ENCODE results near the gene GRB2. TPM values are rescaled to one million over a fixed set of nuclear protein-coding genes. Genes with fewer than 3 reads are reported as not detected.
"Not testable (repeated sequence)": the region's sequence is repeated elsewhere in the genome, so short reads cannot be mapped to it uniquely, and the experiment has no call there.

The GRB2 gene
- total RNA-seq (100 to 1,000 TPM in 1 of 2 donors, 10 to 100 TPM in 1; 96.8 to 106 TPM), polyA plus RNA-seq (10 to 100 TPM; 36.6 to 38.2 TPM)
- long read RNA-seq, donor 1, transcript GRB2-202 (6 exons, 3,248 nt): major isoform, 153 of 252 reads
- long read RNA-seq, donor 1, transcript GRB2-205 (5 exons, 3,182 nt): minor isoform, 43 of 252 reads
- long read RNA-seq, donor 1, partial matches to known transcripts: 3 of 252 reads
- long read RNA-seq, donor 1, other reads (novel, unspliced or antisense): 52 of 252 reads
- long read RNA-seq, donor 2, transcript GRB2-202 (6 exons, 3,248 nt): major isoform, 49 of 87 reads
- long read RNA-seq, donor 2, partial matches to known transcripts: 8 of 87 reads
- long read RNA-seq, donor 2, other reads (novel, unspliced or antisense): 30 of 87 reads

DNA sequence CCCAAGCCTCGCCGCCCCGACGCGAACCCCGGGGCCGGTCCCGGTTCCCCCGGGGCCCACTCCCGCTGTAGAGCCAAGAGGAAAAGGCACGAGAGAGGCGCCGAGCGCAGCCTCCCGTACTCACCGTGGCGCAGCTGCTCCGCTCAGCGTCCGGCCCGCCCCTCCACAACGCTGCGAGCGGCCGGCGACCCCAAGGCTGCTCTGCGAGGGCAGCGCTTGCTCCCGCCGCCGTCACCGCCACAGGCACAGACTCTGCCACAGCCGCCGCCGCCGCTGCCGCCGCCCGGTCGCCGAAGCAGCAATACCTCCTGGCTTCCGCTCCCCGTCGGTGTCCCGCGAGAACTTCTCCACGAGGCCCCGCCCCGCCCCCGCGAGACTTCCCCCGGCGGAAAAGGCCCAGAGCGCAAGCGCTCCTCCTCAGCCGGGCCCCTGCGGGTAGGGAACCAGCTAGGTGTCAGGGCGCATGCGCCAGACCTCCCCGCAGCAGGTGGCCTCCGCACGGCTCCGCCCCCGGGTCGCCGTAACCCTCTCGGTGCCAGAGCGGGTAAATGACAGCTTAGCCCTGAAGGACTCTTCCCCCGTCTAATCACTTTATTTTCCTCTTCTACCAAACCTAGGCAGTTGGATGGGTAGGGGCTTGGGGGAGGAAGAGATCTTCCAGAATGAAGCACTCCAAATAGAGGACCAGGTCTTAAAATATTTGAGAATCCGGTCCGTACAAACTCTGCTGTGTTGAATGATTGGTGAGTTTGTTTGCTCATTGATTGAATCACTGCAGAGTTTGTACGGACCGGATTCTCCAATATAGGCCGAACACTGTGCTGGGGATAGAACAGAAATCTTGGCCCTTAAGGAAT, at the start of gene GRB2:
Gene GRB2 (minus strand): TSS at position 314 of the 857 bp plus-strand sequence. CDS start 12,050 bp downstream, outside the sequence.
- H3K4me1 ChIP-seq (ENCODE audit: control insufficient read depth in 1 of 2, insufficient read depth in 2 of 2, low read length in 2 of 2): peaks cover 0 to 3% of the 10 kb centered on the region in 2 donors
- DNase-seq: peak; percentile 100
- 0 to 1% methylated on average over 56 to 74 of the region's 74 CpGs for WGBS, 2 donors

DNA sequence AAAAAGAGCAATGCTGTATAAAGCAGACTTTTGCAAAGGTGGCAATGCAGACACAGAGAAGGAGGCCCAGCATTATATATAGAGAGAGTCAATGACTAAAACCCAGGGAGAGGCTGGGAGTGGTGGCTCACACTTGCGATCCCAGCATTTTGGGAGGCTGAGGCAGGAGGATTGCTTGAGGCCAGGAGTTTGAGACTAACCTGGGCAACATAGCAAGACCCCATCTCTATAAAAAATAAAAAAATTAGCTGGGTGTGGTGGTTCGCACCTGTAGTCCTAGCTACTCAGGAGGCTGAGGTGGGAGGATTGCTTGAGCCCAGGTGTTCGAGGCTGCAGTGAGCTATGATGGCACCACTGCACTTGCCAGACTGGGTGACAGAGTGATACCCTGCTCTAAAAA, 49.2 kb upstream of the GRB2 start:
- H3K4me3 ChIP-seq (ENCODE audit: low read length in 2 of 2); H3K36me3 ChIP-seq (ENCODE audit: control insufficient read depth in 1 of 2, insufficient read depth in 2 of 2, low read length in 1 of 2); H3K4me1 ChIP-seq (ENCODE audit: control insufficient read depth in 1 of 2, insufficient read depth in 2 of 2, low read length in 2 of 2); ATAC-seq (ENCODE audit: low FRiP score); H3K9me3 ChIP-seq (ENCODE audit: control insufficient read depth, low read length); intact Hi-C loops (cut with DNase I); H3K27me3 ChIP-seq (ENCODE audit: control insufficient read depth in 1 of 2, insufficient read depth in 2 of 2, low read length in 1 of 2); DNase-seq; H3K27ac ChIP-seq (ENCODE audit: low read depth in 1 of 2, low read length in 2 of 2): not testable (repeated sequence)
- WGBS, 2 donors: 96 to 99% methylated on average over 3 of the region's 3 CpGs

More for the DNA sequence above, at the start of gene GRB2:
- intact Hi-C loops (cut with DNase I): loop anchor here (2.0 kb wide), 1 partner anchor 83 kb away; no protein-coding TSS in a partner anchor
- no peaks in the 10 kb centered on the region for H3K27me3 ChIP-seq (ENCODE audit: control insufficient read depth in 1 of 2, insufficient read depth in 2 of 2, low read length in 1 of 2)
- peak; percentile 99 for ATAC-seq (ENCODE audit: low FRiP score)
- peak within 1 kb of the TSS; percentile 9 to 92 for H3K27ac ChIP-seq (ENCODE audit: low read depth in 1 of 2, low read length in 2 of 2)
- H3K9me3 ChIP-seq (ENCODE audit: control insufficient read depth, low read length): no peaks in the 10 kb centered on the region
- H3K36me3 ChIP-seq (ENCODE audit: control insufficient read depth in 1 of 2, insufficient read depth in 2 of 2, low read length in 1 of 2): no peaks in the 10 kb centered on the region
- peak within 1 kb of the TSS; percentile 81 to 97 for H3K4me3 ChIP-seq (ENCODE audit: low read length in 2 of 2)

DNA sequence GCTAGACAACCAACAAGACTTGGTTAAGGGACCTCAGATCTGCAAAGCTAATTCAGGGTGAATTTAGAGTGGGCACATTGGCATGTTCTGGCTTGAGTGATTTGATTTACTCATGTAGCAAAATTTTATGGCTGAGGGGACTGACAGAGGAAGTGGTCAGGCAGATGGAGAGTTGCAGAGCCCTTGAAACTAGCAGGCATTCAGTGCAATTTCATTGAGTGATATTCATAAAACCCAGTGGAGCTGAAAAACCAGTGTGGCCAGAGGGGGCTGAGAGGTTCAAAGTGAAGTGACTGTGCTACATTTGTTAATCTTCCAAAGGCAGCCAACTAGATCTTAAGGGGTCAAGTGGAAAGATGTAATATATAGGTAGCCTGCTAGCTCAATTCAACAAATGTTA, 48.7 kb upstream of the GRB2 start:
- Histone ChIP-seq H3K9me3 (ENCODE audit: control insufficient read depth, low read length) (no peaks in the 10 kb centered on the region), H3K27me3 (ENCODE audit: control insufficient read depth in 1 of 2, insufficient read depth in 2 of 2, low read length in 1 of 2) (no peaks in the 10 kb centered on the region), H3K4me1 (ENCODE audit: control insufficient read depth in 1 of 2, insufficient read depth in 2 of 2, low read length in 2 of 2) (peaks cover 0 to 2% of the 10 kb centered on the region in 2 donors), H3K36me3 (ENCODE audit: control insufficient read depth in 1 of 2, insufficient read depth in 2 of 2, low read length in 1 of 2) (no peaks in the 10 kb centered on the region), H3K4me3 (ENCODE audit: low read length in 2 of 2) (no peak overlapping the region), H3K27ac (ENCODE audit: low read depth in 1 of 2, low read length in 2 of 2) (no peak overlapping the region)
- intact Hi-C loops (cut with DNase I): no loop called here
- no peak for ATAC-seq (ENCODE audit: low FRiP score)
- DNase-seq: no peak

DNA sequence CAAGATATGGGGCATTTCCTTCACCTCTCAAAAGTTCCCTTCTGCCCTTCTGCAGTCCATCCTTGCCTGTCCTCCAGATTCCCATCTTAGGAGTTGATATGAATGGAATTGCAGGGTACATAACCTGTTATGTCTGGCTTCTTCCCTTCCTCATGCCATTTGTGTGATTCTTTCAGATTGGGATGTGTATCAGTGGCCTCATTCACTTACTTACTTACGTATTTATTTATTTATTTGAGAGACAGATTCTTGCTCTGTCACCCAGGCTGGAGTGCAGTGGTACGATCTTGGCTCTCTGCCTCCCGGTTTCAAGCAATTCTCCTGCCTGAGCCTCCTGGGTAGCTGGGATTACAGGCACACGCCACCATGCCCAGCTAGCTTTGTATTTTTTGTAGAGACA, 44.8 kb upstream of the GRB2 start:
- no peaks in the 10 kb centered on the region for H3K36me3 ChIP-seq (ENCODE audit: control insufficient read depth in 1 of 2, insufficient read depth in 2 of 2, low read length in 1 of 2)
- no peak for ATAC-seq (ENCODE audit: low FRiP score)
- no peak for DNase-seq
- no peaks in the 10 kb centered on the region for H3K9me3 ChIP-seq (ENCODE audit: control insufficient read depth, low read length)
- no peak overlapping the region for H3K27ac ChIP-seq (ENCODE audit: low read depth in 1 of 2, low read length in 2 of 2)
- 84 to 85% methylated on average over 4 of the region's 4 CpGs for WGBS, 2 donors
- H3K4me3 ChIP-seq (ENCODE audit: low read length in 2 of 2): no peak overlapping the region
- intact Hi-C loops (cut with DNase I): no loop called here
- H3K27me3 ChIP-seq (ENCODE audit: control insufficient read depth in 1 of 2, insufficient read depth in 2 of 2, low read length in 1 of 2): no peaks in the 10 kb centered on the region
- no peaks in the 10 kb centered on the region for H3K4me1 ChIP-seq (ENCODE audit: control insufficient read depth in 1 of 2, insufficient read depth in 2 of 2, low read length in 2 of 2)

DNA sequence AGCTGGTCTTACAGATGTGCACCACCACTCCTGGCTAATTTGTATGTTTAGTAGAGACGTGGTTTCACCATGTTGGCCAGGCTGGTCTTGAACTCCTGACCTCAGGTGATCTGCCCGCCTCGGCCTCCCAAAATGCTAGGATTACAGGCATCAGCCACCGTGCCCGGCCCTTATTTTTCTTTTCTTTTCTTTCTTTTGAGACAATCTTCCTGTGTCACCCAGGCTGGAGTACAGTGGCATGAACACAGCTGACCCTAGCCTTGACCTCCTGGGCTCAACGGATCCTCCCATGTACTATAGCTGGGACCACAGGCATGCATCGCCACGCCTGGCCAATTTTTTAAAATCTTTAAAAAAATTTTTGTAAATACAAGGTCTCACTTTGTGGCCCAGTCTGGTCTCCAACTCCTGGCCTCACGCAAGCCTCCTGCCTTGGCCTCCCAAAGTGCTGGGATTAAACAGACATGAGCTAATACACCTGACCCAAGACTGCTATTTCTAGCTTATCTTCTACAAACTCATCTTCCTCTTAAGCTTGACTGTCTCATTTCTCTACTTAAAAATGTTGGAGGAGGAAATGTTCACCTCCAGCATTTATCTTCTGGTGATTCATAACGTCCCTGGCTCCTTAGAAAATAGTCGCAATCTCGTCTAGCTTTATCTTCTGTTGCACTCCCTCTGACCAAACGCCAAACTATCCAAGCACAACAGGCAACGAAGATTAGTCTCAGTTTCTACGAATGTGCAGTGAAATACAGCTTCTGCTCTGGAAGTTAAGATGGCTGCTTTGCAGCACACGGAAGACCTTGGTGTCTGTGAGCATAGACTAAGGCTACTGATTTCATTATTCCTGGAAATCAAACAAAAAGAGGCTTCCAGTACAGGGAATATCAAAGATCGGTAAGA, 42.7 kb upstream of the GRB2 start:
- intact Hi-C loops (cut with DNase I): no loop called here
- DNase-seq: no peak
- ATAC-seq (ENCODE audit: low FRiP score): no peak
- 68 to 74% methylated on average over 17 of the region's 17 CpGs for WGBS, 2 donors
- Histone ChIP-seq H3K4me1 (ENCODE audit: control insufficient read depth in 1 of 2, insufficient read depth in 2 of 2, low read length in 2 of 2) (no peaks in the 10 kb centered on the region), H3K27ac (ENCODE audit: low read depth in 1 of 2, low read length in 2 of 2) (no peak overlapping the region), H3K9me3 (ENCODE audit: control insufficient read depth, low read length) (no peaks in the 10 kb centered on the region), H3K27me3 (ENCODE audit: control insufficient read depth in 1 of 2, insufficient read depth in 2 of 2, low read length in 1 of 2) (no peaks in the 10 kb centered on the region), H3K36me3 (ENCODE audit: control insufficient read depth in 1 of 2, insufficient read depth in 2 of 2, low read length in 1 of 2) (no peaks in the 10 kb centered on the region), H3K4me3 (ENCODE audit: low read length in 2 of 2) (no peak overlapping the region)

DNA sequence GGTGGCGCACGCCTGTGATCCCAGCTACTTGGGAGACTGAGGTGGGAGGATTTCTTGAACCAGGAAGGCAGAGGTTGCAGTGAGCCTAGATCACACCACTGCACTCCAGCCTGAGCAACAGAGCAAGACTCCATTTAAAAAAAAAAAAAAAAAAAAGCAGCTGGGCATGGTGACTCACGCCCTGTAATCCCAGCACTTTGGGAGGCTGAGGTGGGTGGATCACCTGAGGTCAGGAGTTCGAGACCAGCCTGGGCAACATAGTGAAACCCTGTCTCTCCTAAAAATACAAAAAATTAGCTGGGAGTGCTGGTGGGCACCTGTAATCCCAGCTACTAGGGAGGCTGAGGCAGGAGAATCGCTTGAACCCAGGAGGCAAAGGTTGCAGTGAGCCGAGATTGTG, 40.4 kb upstream of the GRB2 start:
- DNase-seq; H3K9me3 ChIP-seq (ENCODE audit: control insufficient read depth, low read length); H3K27ac ChIP-seq (ENCODE audit: low read depth in 1 of 2, low read length in 2 of 2); H3K4me3 ChIP-seq (ENCODE audit: low read length in 2 of 2); H3K36me3 ChIP-seq (ENCODE audit: control insufficient read depth in 1 of 2, insufficient read depth in 2 of 2, low read length in 1 of 2); intact Hi-C loops (cut with DNase I); ATAC-seq (ENCODE audit: low FRiP score); H3K27me3 ChIP-seq (ENCODE audit: control insufficient read depth in 1 of 2, insufficient read depth in 2 of 2, low read length in 1 of 2); H3K4me1 ChIP-seq (ENCODE audit: control insufficient read depth in 1 of 2, insufficient read depth in 2 of 2, low read length in 2 of 2): not testable (repeated sequence)
- 92 to 93% methylated on average over 6 of the region's 6 CpGs for WGBS, 2 donors

DNA sequence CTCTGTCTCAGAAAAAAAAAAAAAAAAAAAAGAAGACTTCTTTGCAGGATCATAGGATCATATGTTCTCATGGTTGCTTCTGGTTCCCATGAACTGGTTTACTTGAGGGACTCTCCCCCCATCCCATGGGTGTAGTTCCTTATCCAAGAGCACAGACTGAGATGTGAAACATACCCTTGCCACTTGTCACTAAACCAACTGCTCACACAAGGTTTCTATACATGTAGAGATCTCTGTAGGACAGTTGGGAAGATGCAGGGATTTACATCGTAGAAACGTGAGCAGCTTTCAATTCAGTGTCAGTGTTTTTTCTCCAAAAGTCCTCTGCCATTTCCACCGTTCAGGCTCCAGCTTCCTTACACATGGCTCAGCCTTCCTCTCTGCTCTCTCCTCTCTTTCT, 39.8 kb upstream of the GRB2 start:
- WGBS, 2 donors: 60 to 71% methylated on average over 3 of the region's 3 CpGs
- H3K27me3 ChIP-seq (ENCODE audit: control insufficient read depth in 1 of 2, insufficient read depth in 2 of 2, low read length in 1 of 2): no peaks in the 10 kb centered on the region
- intact Hi-C loops (cut with DNase I): no loop called here
- H3K36me3 ChIP-seq (ENCODE audit: control insufficient read depth in 1 of 2, insufficient read depth in 2 of 2, low read length in 1 of 2): no peaks in the 10 kb centered on the region
- H3K27ac ChIP-seq (ENCODE audit: low read depth in 1 of 2, low read length in 2 of 2): peak overlapping the region in 1 of 2 donors; percentile 33
- H3K4me3 ChIP-seq (ENCODE audit: low read length in 2 of 2): no peak overlapping the region
- ATAC-seq (ENCODE audit: low FRiP score): no peak
- H3K9me3 ChIP-seq (ENCODE audit: control insufficient read depth, low read length): no peaks in the 10 kb centered on the region
- H3K4me1 ChIP-seq (ENCODE audit: control insufficient read depth in 1 of 2, insufficient read depth in 2 of 2, low read length in 2 of 2): no peaks in the 10 kb centered on the region
- no peak for DNase-seq
